ENCODE data around the gene UBE2J2. TPM values are rescaled to one million over a fixed set of nuclear protein-coding genes. Genes with fewer than 3 reads are reported as not detected.

UBE2J2 gene
- total and polyA plus RNA-seq, 4 donors, result 21.0 to 30.4 (median 25.8) TPM

GRCh38 chr1:1253314-1253713, 20.3 kb downstream of the UBE2J2 start:
- Histone ChIP-seq H3K36me3 (ENCODE audit: control insufficient read depth in 4 of 4, insufficient read depth in 3 of 4, low read depth in 1 of 4, low read length in 3 of 4) (peaks cover 13 to 25% (median 15%) of the 10 kb centered on the region in 4 donors), H3K9ac (ENCODE audit: low read depth in 1 of 2, low read length in 2 of 2) (no peak overlapping the region), H3K27ac (ENCODE audit: low read depth in 1 of 2, low read length in 2 of 2) (no peak overlapping the region), H3K4me3 (ENCODE audit: low read depth in 1 of 3, low read length in 3 of 3) (no peak overlapping the region), H3K4me1 (ENCODE audit: control insufficient read depth in 4 of 4, insufficient read depth in 4 of 4, low read length in 3 of 4) (no peaks in the 10 kb centered on the region), H3K9me3 (ENCODE audit: control insufficient read depth in 4 of 4, low read length in 3 of 4) (no peaks in the 10 kb centered on the region), H3K27me3 (ENCODE audit: control insufficient read depth in 4 of 4, insufficient read depth in 4 of 4, low read length in 3 of 4) (no peaks in the 10 kb centered on the region)
- 82% methylated on average over 12 of the region's 12 CpGs for WGBS
- no peak for TF ChIP-seq RXRA (IDR thresholded peaks at IDR 0.05)
- no peak for TF ChIP-seq NR2F2 (IDR thresholded peaks at IDR 0.05)
- TF ChIP-seq HNF4A (conservative IDR thresholded peaks at IDR 0.05), result no peak
- no peak for TF ChIP-seq FOXA2 (IDR thresholded peaks at IDR 0.05)
- no peak for TF ChIP-seq TAF1 (conservative IDR thresholded peaks at IDR 0.05)
- TF ChIP-seq FOXA1 (IDR thresholded peaks at IDR 0.05), result no peak
- TF ChIP-seq, protein P1, sequence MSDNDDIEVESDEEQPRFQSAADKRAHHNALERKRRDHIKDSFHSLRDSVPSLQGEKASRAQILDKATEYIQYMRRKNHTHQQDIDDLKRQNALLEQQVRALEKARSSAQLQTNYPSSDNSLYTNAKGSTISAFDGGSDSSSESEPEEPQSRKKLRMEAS (IDR thresholded peaks at IDR 0.05), result no peak
- TF ChIP-seq YY1 (IDR thresholded peaks at IDR 0.05), result no peak
- TF ChIP-seq, protein P2, sequence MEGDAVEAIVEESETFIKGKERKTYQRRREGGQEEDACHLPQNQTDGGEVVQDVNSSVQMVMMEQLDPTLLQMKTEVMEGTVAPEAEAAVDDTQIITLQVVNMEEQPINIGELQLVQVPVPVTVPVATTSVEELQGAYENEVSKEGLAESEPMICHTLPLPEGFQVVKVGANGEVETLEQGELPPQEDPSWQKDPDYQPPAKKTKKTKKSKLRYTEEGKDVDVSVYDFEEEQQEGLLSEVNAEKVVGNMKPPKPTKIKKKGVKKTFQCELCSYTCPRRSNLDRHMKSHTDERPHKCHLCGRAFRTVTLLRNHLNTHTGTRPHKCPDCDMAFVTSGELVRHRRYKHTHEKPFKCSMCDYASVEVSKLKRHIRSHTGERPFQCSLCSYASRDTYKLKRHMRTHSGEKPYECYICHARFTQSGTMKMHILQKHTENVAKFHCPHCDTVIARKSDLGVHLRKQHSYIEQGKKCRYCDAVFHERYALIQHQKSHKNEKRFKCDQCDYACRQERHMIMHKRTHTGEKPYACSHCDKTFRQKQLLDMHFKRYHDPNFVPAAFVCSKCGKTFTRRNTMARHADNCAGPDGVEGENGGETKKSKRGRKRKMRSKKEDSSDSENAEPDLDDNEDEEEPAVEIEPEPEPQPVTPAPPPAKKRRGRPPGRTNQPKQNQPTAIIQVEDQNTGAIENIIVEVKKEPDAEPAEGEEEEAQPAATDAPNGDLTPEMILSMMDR (IDR thresholded peaks at IDR 0.05; ENCODE audit: low read depth, low read length, missing input control), result no peak
- no peak for TF ChIP-seq JUND (IDR thresholded peaks at IDR 0.05)
- TF ChIP-seq HNF4G (IDR thresholded peaks at IDR 0.05), result no peak
- TF ChIP-seq EGR1 (IDR thresholded peaks at IDR 0.05; ENCODE audit: low read depth in 2 of 2), result no peak
- no peak for TF ChIP-seq GABPA (IDR thresholded peaks at IDR 0.05 in 1 of 2, conservative IDR thresholded peaks at IDR 0.05 in 1 of 2)
- no peak for TF ChIP-seq RAD21 (IDR thresholded peaks at IDR 0.05)
- TF ChIP-seq SP1 (IDR thresholded peaks at IDR 0.05), result no peak
- TF ChIP-seq ATF3 (IDR thresholded peaks at IDR 0.05), result no peak
- no peak for TF ChIP-seq REST (IDR thresholded peaks at IDR 0.05)
- TF ChIP-seq, protein P3, sequence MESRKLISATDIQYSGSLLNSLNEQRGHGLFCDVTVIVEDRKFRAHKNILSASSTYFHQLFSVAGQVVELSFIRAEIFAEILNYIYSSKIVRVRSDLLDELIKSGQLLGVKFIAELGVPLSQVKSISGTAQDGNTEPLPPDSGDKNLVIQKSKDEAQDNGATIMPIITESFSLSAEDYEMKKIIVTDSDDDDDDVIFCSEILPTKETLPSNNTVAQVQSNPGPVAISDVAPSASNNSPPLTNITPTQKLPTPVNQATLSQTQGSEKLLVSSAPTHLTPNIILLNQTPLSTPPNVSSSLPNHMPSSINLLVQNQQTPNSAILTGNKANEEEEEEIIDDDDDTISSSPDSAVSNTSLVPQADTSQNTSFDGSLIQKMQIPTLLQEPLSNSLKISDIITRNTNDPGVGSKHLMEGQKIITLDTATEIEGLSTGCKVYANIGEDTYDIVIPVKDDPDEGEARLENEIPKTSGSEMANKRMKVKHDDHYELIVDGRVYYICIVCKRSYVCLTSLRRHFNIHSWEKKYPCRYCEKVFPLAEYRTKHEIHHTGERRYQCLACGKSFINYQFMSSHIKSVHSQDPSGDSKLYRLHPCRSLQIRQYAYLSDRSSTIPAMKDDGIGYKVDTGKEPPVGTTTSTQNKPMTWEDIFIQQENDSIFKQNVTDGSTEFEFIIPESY (IDR thresholded peaks at IDR 0.05), result no peak
- no peak for DNase-seq (ENCODE audit: low spot score)
